Inflammatory macrophage treated with lipopolysaccharide for 4 hours (primary cell): ENCODE data around the gene LDHAL6B.

Experiments used
- DNase-seq: peaks from one replicate; pipeline ENCODE4 v3.0.0-alpha.2; 2020

The LDHAL6B gene

DNA sequence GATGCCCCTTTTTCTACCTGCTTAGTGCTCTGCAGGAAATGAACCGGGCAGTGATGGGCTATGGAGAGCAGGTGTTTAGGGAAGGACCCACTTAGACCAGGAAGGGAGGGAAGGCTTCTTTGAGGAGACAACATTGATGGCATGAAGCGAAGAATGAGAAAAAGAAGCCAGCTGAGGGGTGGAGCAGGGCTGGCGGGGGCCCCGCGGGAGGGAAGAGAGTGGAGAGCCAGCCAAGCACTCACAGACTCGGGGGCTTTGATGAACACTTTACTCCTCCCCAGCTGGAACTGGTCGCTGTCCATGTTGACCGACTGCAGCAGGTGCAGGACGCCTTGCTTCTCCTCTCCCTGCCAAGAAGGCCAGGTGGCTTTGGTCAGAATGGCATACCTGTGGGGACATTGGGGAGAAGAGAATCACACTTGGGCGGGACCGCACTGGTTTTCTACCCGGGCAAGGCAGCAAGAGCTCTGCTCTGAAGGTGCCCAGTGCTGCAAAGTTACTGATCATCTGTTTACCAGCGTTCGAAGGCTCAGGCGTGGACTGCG is 28.4 kb upstream of the LDHAL6B start:
- DNase-seq, result no peak

DNA sequence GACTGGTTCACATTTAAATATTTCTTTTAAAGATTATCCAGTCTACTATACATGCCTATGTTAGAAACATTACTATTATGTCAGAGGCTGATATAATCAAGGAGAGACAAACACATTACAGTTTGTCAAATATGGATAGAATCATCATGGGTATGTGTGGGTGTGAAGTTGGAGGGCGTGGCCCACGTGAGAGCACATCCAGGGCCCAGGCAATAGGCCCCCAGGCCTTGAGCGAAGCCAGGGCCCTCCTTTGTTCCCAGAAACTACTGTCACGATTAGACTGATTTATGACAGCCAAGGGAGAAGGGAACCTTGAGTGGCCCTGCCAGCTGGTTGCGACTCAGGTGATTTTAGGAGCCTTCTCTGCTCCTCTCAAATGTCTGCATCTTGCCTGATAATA is 26.9 kb upstream of the LDHAL6B start:
- peak; percentile 56 for DNase-seq

DNA sequence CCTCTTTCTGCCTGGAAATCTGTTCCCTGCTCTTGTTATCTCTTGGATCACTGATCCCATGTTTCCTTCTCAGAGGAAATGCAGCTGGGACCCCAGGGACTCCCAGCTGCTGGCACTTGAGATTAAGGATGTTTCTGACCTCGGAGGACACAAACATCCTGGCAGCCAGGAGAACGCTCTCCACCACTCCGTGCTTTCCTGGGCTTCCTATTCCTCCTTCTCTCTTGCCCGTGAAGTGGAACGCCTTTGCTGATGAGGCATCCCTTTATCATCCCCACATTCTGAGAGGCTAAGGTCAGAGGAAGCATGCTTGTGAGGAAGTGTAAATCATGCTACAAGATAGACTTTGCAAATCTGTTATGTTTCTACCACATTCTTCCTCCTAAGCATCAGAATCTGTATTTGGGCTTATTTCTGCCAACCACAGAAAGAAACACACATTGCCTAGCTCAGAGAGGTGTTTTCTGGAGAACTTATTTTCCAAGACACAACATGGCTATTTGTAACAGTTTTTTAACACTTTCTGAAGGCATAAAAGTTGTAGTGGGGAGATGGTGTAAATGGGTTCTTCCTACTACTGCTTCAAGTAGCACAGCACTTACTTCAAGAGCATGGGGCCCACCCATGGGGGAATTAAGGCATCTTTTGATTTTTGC is 25.6 kb upstream of the LDHAL6B start:
- peak; percentile 76 for DNase-seq

DNA sequence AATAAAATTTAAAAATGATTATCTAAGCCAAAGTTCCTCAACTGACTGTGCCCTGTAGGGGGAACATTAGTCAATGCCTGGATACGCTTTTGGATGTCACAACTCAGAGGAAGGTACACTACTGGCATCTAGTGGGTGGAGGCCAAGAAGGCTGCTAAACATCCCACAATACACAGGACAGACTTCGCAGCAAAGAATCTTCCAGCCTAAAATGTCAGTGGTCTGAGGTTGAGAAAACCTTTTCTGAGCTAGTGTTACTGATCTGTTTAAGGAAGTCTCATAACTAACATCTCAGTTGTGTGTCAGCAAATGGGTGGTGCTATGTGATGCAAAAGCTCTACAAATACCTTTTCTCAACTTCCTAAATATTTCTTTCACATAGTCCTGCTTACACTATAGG is 20.9 kb upstream of the LDHAL6B start:
- peak; percentile 89 for DNase-seq

DNA sequence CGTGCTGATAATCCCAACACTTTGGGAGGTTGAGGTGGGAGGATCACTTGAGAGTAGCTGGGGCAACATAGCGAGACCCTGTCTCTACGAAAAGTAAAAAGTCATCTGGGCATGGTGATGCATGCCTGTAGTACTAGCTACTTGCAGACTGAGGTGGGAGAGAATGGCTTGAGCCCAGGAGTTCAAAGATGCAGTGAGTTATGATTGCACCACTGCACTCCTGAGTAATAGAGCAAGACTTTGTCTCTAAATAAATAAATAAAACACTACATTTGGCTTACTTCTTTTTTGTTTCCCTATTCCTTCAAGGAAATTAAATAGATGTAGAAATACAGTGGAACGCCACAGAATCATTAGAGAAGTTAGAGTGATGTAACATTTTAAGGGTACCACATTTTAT is 20.1 kb upstream of the LDHAL6B start:
- peak; percentile 30 for DNase-seq

DNA sequence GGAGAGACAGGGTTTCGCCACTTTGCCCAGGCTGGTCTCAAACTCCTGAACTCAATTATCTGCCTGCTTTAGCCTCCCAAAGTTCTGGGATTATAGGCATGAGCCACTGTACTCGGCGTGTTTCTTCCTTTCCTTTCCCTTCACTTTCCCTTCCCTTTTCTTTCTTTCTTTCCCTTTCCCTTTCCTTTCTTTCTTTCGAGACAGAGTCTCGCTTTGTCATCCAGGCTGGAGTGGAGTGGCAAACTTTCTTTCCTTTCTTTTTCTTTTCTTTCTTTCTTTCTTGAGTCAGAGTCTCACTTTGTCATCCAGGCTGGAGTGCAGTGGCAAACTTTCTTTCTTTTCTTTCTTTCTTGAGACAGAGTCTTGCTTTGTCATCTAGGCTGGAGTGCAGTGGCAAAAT is 17.4 kb upstream of the LDHAL6B start:
- peak; percentile 73 for DNase-seq

DNA sequence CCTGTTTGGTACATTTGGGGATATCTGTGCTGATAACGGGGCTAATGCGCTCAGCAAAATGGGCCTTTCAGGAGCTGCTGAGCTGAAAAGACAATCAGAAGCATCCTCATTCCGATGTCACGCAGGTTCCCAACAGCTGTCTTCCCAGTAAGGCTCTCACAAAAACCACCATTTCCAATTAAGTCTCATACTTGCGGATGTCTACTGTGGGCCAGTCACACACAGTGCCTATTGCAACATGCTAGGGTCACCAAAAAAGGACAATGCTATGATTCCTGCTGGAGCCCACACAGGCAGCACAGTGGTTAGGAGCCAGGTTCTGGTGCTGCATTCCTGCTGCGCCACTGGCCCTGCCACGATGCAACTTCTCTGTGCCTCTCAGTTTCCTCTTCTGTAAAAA is 16.4 kb upstream of the LDHAL6B start:
- no peak for DNase-seq

DNA sequence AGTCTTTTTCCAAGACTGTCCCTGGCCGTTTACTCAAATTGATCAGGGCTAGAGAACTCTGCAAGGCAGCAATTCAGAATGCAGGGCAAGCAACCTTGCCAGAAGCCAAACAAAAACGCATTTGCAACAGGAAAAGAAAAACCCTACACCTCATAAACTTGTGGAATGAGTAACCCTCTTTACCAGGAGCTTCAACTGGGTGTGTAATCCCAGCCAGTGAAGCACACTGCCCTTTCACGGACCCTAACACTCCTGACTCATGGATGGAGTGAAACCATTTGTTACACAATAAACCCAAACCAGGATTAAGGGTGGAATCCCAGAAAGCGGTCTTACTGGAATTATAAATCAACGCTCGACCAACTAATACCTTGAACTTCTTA is 14.8 kb upstream of the LDHAL6B start:
- no peak for DNase-seq

DNA sequence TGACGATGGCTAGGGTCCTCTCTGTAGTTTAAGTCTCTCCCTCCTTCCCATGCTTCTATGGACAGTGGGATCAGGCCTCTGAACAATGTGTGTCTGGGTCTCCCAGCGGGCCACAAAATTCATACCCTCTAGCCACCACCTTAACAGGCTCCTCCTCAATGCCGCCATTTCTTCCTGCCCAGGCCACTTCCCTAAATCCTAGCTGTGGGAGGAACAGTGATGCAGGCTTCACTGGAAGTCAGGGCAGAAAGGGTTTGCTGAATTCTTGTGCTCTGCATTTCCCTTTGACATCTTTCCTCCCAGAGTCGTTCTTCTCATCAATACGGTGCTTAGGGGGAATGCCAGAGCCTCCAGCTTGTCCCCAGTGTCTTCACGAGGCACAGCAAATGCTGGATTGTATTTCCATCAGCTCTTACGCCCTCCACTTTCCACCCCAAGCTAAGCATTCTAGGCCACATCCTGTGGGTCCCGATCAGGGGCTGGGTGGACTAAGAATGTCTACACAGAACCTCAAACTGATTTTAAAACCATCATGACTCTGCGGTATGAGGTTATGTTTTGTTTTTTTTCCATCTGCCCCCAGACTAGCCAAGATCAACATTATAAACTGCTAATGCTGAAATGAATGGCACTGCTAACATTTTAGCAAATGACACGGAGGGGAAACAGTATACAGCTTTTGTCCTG is 11.9 kb upstream of the LDHAL6B start:
- DNase-seq, result no peak

DNA sequence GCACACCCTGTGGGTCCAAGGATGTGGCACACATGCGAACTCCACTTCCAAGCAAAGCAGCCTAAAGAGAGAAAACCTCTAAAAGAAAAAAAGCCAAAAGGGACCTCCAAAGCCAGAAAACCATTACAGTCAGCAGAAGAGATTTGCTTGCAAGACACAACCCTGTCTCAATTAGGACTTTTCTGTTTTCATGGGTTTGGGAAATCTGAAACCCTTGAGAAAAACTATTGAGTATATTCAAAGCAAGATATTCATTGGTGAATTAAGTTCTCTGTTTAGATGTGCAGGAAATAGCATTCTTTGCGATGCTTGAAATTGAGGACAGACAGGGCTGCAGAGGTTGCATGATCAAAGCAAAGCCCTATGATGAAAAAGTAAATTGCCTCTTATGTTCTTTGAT is 10.2 kb upstream of the LDHAL6B start:
- no peak for DNase-seq

DNA sequence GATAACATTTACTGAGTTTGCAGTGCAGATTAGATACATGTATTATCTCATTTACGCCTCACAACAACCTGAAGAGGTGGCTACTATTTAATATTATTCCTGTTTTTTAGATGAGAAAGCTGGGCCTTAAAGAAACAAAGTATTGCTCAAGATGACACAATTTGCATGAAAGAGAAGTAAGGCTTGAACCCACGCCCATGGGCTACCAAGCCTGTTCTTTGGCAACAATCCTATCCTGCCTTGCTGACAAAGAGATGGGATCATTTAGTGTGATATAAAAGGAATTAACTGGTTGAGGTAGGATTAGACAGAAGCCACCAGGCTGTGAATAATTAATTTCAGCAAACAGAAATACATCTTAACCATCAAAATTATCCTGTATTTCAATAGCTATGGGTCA is 9.2 kb upstream of the LDHAL6B start:
- DNase-seq, result peak; percentile 80

DNA sequence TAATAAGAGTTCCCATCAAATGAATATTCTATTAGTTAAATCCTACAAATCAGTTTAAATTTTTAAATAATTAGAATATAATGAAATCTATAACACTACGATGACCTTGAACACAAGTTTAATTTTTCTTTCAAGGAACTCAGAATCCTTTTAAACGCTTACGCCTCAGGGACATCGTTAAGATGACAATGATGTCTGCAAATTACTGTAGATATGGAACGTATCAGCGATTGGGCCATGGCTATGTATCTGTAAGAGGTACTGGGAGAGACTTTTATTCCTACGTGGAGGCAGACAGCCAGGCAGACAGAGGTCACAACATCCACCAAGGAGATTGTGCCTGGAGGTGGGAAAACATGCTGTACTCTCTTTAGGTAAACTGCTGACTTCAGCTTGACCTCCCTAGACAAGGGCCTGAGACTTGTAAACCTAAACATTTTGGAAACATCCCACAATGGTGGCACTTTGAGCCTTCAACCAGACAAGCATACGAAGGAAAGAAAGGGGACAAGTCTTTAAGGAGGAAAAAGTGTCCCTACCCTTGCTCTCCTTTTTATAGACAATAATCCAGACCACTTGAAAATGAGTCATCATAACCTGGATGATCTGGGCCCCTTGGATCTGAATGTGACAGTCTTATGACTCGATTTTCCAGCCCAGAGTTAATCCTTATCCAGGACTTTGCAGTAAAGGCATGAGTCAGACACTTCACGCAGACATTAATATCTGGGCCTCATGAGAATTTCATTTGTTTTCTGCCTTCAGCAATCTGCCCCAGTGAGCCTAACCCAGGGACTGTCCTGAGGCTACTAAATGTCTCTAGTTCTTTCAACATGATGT is 6.8 kb upstream of the LDHAL6B start:
- no peak for DNase-seq

DNA sequence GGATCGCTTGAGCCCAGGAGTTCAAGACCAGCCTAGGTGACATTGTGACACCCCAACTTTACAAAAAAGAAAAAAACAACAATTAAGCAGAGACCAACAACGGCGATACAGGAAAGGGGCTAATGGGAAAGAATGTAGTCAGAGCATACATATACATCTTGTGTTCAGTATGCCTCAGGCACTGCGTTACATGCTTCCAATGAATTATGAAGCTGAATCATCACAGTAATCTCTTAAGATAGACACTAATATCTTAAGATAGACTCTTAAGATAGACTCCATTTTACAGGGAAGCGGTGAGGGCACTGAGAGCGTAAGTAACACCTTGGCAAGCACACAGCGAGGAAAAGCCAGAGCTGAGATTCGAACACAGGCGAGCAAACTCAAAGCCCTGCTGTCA is 6.1 kb upstream of the LDHAL6B start:
- no peak for DNase-seq

DNA sequence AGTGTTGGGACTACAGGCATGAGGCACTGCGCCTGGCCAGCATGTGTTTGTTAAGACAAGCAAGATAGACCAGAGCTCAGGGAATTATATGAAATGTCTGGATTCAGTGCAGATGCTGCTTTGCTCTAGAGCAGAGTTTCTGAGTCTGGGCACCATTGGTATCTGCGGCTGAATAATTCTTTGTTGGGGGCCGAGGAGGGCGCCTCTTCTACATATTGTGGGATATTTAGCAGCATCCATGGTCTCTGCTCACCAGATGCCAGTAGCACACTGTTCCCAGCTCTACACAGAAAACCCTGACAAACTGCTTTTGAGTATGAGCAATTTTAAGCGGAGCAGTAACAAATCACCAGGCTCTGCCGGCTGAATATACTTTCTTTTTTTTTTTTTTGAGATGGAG is 3.6 kb upstream of the LDHAL6B start:
- DNase-seq, result no peak

DNA sequence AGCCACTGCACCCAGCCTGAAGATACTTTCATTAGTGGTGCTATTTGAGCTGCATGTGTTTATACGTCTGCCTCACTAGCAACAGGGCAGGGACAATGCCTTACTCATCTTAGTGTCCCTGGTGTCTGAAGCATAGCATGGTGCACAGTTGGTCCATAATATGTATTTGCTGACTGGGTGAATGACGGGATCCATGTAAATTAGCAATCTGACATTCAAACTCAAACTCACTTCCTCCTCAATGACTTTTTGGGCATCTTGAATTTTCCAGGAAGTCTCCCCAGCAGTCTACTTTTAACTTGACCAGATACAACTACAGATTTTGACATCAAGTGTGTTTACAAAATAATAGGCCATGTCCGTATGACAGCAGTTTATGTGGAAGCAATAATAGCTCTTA is 3.0 kb upstream of the LDHAL6B start:
- DNase-seq, result peak; percentile 50

DNA sequence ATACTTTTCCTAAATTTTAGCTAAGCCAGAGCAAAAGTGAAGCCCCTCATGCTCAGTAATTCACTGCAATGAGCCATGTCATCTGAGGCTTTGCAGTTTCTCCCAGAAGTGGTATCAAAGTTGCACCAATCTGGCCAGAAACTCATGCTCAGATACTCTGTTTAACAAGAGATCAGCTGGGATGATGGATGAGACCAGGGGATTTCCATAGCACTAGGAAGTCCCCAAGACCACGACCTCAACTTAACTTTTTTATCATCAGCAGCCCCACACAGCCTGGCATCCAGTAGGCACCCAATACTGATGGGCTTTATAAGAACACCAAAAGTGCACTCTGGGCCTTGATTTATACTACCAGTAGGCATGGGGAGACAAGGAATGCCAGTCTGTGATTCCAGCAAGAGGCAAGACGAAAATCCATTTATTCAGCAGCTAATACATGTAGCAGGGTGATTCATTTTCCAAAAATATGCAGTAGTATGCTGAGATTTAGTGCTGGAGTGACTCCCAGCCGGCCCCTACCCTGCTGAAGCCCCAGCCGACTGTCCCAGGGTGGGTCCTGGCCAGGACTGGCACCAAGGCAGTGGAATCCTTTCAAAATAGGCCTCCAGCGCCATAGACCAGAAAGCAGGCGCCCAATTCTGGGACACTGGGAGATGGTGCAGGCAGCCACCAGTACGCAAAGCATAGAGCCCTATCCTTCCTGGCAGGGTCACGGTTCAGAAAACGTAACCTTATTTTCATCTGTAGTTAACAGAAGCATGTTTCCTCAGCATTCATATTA is 612 bp upstream of the LDHAL6B start:
- peak; percentile 19 for DNase-seq

DNA sequence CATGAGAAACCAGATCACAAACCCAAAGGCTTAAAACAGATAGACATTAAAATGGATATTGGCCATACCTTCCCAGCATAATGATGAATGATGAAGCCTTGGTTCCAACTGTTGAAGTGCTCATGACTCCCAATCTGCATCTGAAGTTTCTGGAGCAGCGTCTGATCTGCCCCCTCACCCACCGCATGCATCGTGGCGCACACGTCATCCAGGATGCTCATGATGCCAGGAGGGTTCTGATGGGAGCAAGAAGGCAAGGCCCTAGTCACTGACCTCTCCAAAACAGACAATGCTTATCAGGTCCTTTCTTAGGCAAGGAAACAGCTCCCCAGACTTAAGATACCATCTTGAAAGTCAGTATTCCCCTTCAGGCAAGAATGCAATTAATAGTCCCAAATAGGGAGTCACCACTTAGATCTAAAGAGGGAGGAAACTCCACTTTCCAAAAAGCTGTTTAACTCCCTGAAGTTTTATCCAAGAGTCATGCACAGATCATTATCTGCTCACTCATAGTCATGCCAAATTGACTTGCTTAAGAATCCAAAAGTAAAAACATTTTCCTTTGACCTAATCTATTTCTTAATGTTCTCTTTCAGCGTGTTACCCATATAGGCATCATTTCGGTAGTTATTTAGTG is 2.1 kb downstream of the LDHAL6B start:
- DNase-seq, result no peak

DNA sequence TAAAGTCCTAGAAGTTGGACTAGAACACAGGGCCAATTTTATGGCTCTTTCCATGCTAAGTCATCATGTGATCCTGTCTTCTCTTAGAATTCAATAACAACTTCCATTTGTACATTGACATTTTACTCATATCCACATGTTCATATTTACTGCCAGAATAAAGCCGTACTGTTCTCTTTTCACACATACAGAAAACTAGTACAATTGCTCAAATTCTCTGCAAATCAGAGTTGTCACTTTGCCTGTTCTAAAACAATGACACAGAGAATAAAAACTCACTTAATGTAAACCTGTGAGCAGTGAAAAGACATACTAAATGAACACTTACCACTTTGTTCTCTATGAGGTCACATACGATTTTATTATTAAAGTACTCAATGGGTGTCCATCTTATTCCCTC is 3.5 kb downstream of the LDHAL6B start:
- DNase-seq, result no peak

DNA sequence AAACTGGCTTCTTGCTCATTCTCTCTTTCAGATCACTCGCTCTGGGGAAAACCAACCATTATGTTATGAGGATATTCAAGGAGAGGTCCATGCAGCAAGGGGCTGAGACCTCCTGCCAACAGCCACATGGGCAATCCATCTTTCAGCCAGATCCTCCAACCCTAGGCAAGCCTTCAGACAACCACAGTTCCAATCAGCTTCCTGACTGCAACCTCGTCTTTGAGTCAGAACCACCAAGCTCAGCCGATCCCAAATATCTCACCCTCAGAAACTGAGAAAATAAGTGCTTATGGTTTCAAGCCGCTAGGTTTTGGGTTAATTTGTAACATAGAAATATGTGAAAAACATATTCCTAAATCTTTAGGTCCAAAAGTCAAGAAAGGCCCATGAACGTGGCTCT is 10.3 kb downstream of the LDHAL6B start:
- DNase-seq, result no peak

DNA sequence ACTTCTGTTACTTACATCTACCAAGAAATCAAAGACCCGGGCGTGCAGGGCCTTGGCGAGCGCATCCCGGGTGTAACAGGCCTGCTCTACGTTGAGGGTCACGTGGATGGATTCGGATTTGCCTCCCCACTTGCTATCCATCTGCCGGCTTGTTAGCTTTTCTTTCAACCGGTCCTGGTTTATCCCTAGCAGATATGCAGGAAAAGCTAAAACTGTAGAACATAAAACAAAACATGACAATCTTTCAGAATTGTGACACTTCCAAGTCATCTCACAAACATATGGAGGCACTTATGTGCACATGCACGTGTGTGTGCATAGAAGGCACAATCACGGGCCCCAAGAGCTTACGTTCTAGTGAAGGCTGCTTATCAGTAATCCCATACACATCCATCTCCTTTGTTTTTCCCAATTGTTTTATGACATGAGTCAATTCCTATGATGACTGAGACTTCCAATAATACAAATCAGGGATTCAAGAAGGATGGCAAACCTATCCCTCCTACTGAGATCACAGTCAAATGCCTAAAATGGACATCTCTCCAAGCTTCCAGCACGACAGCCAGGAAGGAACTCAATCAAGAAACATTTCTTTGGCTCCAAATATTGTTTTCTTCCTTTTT is 11.3 kb downstream of the LDHAL6B start:
- no peak for DNase-seq

DNA sequence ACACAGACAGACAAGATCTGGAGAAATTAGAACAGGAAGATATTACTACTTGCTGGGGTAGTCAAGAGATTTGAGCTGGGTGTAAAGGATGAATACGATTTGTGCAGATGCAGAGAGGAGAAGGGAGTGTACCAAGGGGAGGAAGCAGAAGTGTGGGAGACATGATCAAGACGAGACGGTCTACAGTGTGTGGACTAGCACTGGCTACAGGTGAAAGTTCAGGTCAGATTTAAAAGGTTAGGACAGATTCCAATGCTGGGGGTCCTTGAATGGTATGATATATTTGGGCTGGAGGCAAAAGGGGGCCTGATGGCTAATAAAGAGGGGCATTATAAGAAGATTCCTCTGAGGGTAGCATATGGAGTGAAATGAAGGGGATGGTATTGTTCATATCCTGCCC is 12.1 kb downstream of the LDHAL6B start:
- DNase-seq, result no peak
